GM19099 (cell line): Measurements from ENCODE around the gene COPS3.
A peak's percentile ranks its signal among the peaks of the same experiment; 100 is the strongest.

ENCODE experiments used
- POLR2A ChIP-seq: IDR thresholded peaks from 3 replicates; pipeline ENCODE4 v1.6.1; 2011; ENCODE audit warnings: low read depth; ENCODE audit not compliant: insufficient read length; ENCODE audit errors: extremely low read depth

Gene COPS3

GRCh38 chr17:17217995-17218394 is 63.1 kb downstream of the COPS3 start:
- no peak for TF ChIP-seq POLR2A

GRCh38 chr17:17216776-17217175 is 64.3 kb downstream of the COPS3 start:
- no peak for TF ChIP-seq POLR2A

- TF ChIP-seq POLR2A = no peak
These were observed 64.8 kb downstream of the COPS3 start for GRCh38 chr17:17216236-17216635.

GRCh38 chr17:17215575-17215974 is 65.5 kb downstream of the COPS3 start:
- TF ChIP-seq POLR2A = no peak

- TF ChIP-seq POLR2A = no peak
These were observed 66.2 kb downstream of the COPS3 start for GRCh38 chr17:17214646-17215436.

DNA sequence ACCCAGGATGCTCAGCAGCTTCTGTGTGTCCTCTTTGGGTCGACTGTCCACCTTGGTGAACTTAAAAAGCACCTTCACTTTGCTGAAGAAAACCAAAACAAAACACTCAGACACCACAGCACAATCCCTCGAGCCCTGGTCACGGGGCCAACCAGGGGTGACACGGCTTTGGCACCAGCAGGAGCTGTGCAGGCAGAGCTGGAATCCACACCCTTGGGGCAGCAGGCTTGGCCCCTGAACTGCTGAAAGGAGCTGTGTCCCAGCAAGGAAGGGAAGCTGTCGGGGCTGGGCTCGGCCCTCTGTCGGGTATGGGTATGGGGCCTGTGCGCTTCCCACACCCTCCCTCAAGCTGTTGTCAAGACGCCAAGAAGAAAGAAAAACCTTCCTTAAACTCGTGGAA is 67.3 kb downstream of the COPS3 start:
- TF ChIP-seq POLR2A = no peak

DNA sequence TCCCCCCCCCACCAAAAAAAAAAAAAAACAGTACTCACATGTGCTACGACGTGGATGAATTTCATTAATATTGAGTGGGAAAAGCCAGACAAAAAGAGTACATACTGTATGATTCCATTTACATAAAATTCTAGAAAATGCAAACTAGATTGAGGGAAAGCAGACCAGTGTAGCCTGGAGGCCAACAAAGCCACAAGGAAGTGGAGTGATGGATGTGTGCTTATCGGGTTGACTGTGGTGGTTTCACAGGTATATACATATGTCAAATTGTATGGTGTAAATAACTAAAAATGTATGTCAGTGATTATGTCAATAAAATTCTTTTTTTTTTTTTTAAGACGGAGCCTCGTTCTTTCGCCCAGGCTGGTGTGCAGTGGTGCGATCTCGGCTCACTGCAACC is 73.0 kb downstream of the COPS3 start:
- no peak for TF ChIP-seq POLR2A

GRCh38 chr17:17206913-17207335 is 74.1 kb downstream of the COPS3 start:
- no peak for TF ChIP-seq POLR2A

DNA sequence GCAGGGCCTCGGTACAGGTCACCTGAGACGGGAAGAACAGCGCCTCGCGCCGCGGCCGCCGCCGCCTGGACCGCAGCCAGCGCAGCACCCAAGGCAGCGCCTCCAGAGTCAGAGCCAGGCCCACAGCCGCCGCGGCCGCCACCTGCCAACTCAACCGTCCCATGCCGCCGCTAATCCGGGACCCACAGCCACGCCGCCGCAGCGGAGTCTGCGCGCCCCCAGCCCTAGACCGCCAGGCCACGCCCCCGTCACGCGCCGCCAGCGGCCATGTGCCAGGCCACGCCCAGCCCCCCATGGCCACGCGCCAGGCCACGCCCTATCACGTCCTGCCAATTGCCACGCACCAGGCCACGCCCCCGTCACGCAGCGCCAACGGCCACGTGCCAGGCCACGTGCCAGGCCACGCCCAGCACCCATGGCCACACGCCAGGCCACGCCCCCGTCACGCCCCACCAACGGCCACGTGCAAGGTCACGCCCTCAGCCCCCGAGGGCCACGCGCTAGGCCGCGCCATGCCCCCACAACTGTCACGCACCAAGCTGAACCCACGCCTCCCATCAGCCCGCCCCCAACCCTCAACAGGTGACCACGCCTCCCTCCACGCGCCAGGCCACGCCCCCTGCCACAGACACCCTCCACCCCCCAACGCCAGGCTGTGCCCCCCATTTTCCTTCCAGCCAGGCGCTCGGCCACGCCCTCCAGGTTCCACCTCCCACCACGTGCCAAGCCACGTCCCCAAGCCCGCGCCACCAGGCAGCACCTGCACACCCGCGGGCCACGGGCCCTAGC is 74.7 kb downstream of the COPS3 start, which contains the start of gene PLD6:
Gene PLD6 (minus strand): TSS at position 210 of the 789 bp plus-strand sequence. CDS start 47 bp downstream, at position 163.
- TF ChIP-seq POLR2A = peak; percentile 70

DNA sequence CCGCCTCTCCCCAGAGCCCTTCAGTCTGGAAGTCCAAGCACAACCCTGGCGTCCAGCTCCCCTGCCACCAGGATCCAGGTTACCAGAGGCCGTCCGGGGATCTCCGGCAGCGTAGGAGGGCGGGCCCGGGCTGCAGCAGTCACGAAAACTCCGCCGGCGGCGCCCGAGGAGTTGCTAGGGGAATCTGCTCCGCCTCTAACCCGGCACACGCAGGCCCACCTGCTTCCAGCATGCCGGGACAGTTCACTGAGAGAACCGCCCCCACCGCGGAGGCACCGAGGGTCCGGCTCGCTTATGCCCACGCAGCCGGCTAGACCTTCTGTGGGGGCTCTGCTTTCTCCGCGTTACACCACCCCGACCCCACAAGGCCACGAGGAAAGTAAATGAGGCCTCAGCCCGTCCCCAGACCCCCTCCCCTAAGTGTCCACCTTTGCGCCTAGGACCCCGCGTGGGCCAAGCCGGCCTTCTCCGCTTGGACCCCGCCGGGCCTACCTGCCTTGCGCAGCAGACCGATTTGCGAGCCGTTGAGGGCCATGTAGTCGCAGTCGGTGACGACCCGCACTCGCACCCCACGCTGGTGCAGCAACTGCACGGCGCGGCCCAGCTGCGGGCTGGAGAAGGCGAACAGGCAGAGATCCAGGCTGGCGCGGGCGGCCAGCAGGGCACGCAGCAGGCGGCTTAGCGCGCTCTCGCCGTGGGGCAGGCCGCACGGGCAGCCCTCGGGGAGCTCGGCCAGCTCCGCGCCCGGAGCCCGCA is 75.5 kb downstream of the COPS3 start:
- peak; percentile 46 for TF ChIP-seq POLR2A

DNA sequence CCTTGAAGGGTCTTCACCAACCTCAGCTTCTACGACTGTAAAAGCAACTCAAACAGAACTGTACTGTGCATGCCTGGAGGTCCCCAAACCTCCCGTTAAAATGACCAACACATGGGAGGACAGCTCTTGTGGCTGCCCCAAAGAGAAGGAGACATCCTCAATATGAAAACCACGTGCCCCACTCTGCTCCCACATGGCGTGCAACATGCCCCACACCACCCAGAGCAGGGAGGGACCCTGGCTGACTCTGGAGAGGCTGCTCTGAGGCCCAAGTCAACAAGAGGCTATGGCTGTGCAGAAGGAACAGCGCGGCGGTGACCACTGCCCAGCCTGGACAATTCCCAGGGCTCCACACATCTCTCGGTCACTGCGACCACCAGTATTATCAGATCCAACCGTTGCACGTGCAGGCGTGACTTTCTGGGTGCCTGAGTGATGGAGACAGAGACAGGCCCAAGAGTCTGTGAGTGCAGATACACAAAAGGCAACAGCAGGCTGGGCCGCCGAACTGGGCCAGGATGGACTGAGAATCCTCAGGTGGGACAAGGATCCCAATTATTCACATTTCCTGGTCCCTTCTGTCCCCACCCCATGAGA is 76.3 kb downstream of the COPS3 start:
- TF ChIP-seq POLR2A = no peak

DNA sequence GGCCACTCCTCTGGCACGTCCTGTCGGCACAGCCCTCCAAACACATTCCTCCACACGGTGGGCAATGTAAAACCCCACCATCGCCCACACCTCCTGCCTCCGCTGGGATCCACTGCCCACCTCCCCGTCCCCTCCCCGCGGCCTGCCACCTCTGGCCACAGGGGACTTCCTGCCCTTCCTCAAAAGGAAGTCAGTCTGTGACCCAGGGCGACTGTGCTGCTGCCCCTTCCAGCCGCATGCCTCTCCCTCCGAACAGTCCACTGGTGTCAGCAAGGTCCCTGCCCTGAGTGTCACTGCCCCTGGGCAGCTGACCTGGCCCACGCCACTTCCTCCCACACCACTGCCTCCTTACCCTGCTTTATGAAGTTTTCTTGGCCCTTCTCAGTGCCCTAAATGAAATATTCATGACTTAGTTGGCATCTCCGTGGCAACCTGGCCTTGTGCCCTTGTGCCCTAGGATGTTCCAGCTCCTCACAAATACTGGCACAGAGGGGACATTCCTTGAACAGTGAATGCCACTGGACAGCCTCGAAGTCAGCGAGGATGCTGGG is 76.9 kb downstream of the COPS3 start:
- no peak for TF ChIP-seq POLR2A

DNA sequence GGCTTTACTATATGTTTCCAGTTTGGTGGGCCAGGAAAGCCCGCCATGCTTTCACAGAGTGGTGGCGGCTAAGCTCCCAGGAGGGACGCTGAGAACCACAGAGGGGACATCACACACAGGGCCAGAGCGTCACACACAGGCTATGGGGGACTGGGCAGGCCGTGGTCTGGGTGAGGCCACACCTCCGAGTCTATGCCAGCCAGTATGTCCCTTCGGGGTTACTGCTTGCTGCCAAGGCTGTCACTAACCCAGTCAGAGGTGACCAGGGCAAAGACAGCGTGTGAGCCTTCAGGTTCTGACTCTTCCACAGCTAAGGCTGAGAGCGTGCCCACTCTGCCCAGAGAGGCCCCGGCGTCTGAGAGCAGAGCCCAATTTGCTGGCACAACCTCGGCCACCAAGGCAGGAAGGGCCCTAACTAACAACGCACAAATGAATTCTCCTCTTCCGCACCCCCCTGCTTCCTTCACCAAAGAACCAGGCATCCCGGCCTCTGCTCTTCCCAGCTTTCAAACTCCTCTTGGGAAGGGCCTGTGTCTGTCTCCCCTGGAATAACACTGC is 77.8 kb downstream of the COPS3 start:
- no peak for TF ChIP-seq POLR2A

DNA sequence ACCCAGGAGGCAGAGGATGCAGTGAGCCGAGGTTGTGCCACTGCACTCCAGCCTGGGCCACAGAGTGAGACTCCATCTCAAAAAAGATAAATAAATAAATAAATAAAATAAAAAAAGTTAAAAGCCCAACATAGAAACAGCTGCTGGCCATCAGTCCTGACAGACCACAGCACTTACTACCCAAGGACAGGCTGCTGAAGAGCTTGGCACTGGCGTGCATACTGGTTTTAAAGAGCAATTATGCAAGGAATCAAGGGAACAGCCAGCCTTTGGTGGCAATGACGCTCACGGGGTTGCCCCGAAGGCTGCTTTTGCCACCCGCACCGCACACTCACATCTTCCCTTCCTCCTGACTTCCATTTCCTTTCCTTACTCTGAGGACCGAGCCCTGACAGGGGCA is 79.1 kb downstream of the COPS3 start:
- no peak for TF ChIP-seq POLR2A
